Chondrocyte (in vitro differentiated cells): ENCODE data around the gene IRF2. TPM values are rescaled to one million over a fixed set of nuclear protein-coding genes. Genes with fewer than 3 reads are reported as not detected.

Experiments used
- DNase-seq: peaks from one replicate; pipeline ENCODE4 v3.0.0; 2021; ENCODE audit warnings: mixed read lengths, low spot score
- H3K27ac Mint-ChIP-seq: one replicate; pipeline ENCODE4 v1.8.0; 2021; ENCODE audit warnings: mild to moderate bottlenecking, moderate library complexity, mixed read lengths; ENCODE audit not compliant: unreplicated experiment
- H3K27me3 Mint-ChIP-seq: 2 replicates; pipeline ENCODE4 v1.8.0; 2021; ENCODE audit warnings: low read depth, mixed read lengths
- H3K36me3 Mint-ChIP-seq: 2 replicates; pipeline ENCODE4 v1.8.0; 2021; ENCODE audit warnings: low read depth, mixed read lengths
- H3K4me1 Mint-ChIP-seq: 2 replicates; pipeline ENCODE4 v1.8.0; 2021; ENCODE audit warnings: low read depth, mild to moderate bottlenecking, mixed read lengths
- H3K4me3 Mint-ChIP-seq: one replicate; pipeline ENCODE4 v1.8.0; 2021; ENCODE audit warnings: mild to moderate bottlenecking, moderate library complexity, mixed read lengths; ENCODE audit not compliant: unreplicated experiment
- H3K9me3 Mint-ChIP-seq: 2 replicates; pipeline ENCODE4 v1.8.0; 2021; ENCODE audit warnings: low read depth, mixed read lengths
- CTCF ChIP-seq: fragments of 200-600 bp; sonication (generic); IDR thresholded peaks from 2 replicates; pipeline ENCODE4 v1.5.0; 2021; ENCODE audit warnings: antibody characterized with exemption, mild to moderate bottlenecking, moderate library complexity
- total RNA-seq: library from RNA; stranded (reverse); gene quantifications from 3 replicates; pipeline ENCODE4 v1.2.1, GENCODE V29; 2021

The IRF2 gene
- total RNA-seq, 1 donor from 2014 or later: 13.2 TPM

GRCh38 chr4:184401397-184402171 is 72.8 kb downstream of the IRF2 start:
- H3K9me3 Mint-ChIP-seq: peaks cover 6% of the 10 kb centered on the region
- H3K4me3 Mint-ChIP-seq: no peak overlapping the region
- TF ChIP-seq CTCF: no peak
- H3K36me3 Mint-ChIP-seq: peaks cover 15% of the 10 kb centered on the region
- H3K27me3 Mint-ChIP-seq: no peaks in the 10 kb centered on the region
- peaks cover 39% of the 10 kb centered on the region for H3K4me1 Mint-ChIP-seq
- DNase-seq: no peak
- peak overlapping the region; percentile 81 for H3K27ac Mint-ChIP-seq

- H3K9me3 Mint-ChIP-seq: peaks cover 6% of the 10 kb centered on the region
- H3K27me3 Mint-ChIP-seq: no peaks in the 10 kb centered on the region
- peaks cover 16% of the 10 kb centered on the region for H3K36me3 Mint-ChIP-seq
- no peak for TF ChIP-seq CTCF
- no peak for DNase-seq
- peaks cover 37% of the 10 kb centered on the region for H3K4me1 Mint-ChIP-seq
- no peak overlapping the region for H3K4me3 Mint-ChIP-seq
- H3K27ac Mint-ChIP-seq: peak overlapping the region; percentile 81
Observed at GRCh38 chr4:184400891-184401290, 73.5 kb downstream of the IRF2 start.

- H3K27ac Mint-ChIP-seq: peak overlapping the region; percentile 81
- no peak overlapping the region for H3K4me3 Mint-ChIP-seq
- no peaks in the 10 kb centered on the region for H3K27me3 Mint-ChIP-seq
- DNase-seq: no peak
- TF ChIP-seq CTCF: peak; percentile 78
- H3K9me3 Mint-ChIP-seq: peaks cover 6% of the 10 kb centered on the region
- peaks cover 15% of the 10 kb centered on the region for H3K36me3 Mint-ChIP-seq
- peaks cover 42% of the 10 kb centered on the region for H3K4me1 Mint-ChIP-seq
Observed at GRCh38 chr4:184400375-184400870, 73.9 kb downstream of the IRF2 start.

GRCh38 chr4:184399512-184399908 is 74.8 kb downstream of the IRF2 start:
- Mint-ChIP-seq H3K27me3 (no peaks in the 10 kb centered on the region), H3K9me3 (peaks cover 6% of the 10 kb centered on the region), H3K36me3 (peaks cover 15% of the 10 kb centered on the region), H3K27ac (peak overlapping the region; percentile 9), H3K4me1 (peaks cover 42% of the 10 kb centered on the region), H3K4me3 (no peak overlapping the region)
- DNase-seq: no peak
- no peak for TF ChIP-seq CTCF

GRCh38 chr4:184398741-184399511 is 75.4 kb downstream of the IRF2 start:
- peaks cover 41% of the 10 kb centered on the region for H3K4me1 Mint-ChIP-seq
- no peak overlapping the region for H3K4me3 Mint-ChIP-seq
- no peak overlapping the region for H3K27ac Mint-ChIP-seq
- peaks cover 17% of the 10 kb centered on the region for H3K36me3 Mint-ChIP-seq
- H3K9me3 Mint-ChIP-seq: peaks cover 6% of the 10 kb centered on the region
- no peak for TF ChIP-seq CTCF
- H3K27me3 Mint-ChIP-seq: no peaks in the 10 kb centered on the region
- no peak for DNase-seq
